AML-193 (cell line): ENCODE results near the gene HHATL.

ENCODE experiments used
- DNase-seq, 2 experiments: peaks; one replicate each; lab custom pipeline; 2025; lab: John Stamatoyannopoulos, UW

HHATL gene, protein sequence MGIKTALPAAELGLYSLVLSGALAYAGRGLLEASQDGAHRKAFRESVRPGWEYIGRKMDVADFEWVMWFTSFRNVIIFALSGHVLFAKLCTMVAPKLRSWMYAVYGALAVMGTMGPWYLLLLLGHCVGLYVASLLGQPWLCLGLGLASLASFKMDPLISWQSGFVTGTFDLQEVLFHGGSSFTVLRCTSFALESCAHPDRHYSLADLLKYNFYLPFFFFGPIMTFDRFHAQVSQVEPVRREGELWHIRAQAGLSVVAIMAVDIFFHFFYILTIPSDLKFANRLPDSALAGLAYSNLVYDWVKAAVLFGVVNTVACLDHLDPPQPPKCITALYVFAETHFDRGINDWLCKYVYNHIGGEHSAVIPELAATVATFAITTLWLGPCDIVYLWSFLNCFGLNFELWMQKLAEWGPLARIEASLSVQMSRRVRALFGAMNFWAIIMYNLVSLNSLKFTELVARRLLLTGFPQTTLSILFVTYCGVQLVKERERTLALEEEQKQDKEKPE

DNA sequence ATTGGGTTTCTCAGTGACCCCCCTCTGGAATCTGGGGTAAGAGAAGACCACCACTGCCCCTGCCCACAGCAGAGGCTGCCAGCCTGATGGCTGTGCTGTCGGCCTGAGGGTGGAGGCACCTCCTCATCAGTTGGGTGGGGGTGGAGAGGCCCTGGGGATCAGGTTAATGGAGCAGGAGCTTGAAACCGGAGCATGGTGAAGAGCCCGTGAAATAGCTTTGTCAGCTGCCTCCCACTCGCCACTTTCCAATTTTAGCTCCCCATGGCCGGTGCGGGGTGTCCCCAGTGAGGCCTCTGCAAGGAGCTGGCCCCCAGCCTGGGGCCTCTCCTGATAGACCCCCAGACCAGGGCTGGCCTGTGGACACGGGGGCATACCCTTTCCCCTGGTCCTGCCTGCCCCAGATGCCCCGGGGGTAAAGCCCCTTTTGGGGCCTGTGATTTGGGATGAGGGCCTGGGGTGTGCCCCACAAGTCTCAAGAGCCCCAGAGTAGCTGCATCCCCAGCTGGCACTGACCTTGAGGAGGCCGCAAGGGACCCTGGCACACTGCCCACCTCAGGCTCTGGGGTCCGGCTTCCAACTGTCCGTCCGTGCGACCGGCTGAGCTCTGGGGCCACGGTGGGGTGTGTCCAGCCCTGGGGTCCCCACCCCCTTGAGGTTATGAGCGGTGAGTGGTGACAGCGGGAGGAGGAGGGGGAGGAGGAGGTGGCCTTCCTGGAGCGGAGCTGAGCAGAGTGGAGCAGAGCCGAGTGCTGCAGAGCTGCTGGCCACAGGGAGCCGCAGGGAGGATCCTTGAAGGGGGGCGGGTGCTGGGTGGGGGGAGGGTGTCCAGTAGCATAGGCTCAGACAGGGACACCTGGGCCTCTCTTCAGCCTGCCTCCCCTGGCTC is at the start of gene HHATL:
TSS of gene HHATL (minus strand) at position 733 of the 886 bp plus-strand sequence. CDS start 1,972 bp downstream, outside the sequence.
- DNase-seq, result no peak

DNA sequence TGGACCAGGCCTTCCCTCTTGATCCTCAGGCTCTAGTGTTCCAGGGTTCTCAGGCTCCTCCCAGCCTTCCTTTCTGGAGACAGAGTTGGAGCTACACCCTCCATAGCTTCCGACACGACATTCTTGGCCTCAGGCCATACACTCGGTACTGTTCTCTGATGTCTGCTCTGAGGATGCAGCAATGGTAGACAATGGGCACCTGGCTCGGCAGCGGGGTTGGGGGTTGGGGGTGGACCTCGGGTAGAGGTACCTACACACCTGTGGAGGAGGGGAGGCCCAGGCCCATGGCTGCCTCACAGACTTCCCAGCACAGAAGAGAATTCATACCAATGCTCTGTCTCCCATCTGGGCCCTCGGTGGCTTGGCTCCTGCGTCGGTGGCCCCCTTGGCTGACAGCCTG is 49.0 kb upstream of the HHATL start:
- DNase-seq, result no peak

DNA sequence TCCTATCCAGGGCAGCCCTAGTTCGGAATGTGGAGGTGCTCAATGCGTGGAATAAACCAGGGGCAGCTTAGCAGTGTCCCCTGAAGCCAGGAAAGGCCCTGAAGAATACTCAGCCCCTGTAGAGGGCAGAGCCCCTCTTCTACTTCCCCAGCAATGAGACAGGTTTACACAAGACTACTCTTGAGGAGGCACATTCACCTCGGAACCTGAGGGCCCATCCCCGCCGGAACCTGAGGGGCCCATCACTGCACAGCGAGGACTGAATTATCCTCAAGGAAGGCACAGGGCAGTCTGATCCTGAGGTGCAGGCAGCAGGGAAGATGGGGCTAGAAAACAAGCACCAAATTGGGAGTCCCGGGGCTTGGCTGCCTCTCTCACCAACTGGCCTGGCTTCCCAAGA is 48.2 kb upstream of the HHATL start:
- DNase-seq, result no peak

DNA sequence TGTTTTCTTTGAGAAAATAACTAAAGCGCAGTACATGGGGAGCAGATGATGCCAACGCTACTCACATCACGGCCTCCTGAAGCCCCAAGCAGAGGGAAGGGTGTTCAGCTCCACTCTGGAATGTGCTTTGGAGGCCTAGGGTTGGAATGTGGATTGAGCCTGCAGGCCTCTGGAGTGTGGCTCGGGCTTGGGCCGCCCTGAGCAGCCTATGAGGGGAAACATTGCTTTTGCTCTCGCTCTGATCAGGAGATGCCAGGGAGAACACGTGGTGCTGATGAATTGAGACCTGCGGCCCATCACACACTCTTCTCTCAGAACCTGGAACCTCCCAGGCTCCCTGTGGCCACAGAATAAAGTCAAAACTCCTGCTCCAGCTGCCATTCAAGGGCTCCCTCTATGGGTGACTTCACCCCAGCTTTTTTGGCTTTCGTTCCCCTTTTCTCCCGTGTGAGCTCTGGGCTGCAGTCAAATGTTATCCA is 47.2 kb upstream of the HHATL start:
- peak; percentile 76 to 80 for DNase-seq

DNA sequence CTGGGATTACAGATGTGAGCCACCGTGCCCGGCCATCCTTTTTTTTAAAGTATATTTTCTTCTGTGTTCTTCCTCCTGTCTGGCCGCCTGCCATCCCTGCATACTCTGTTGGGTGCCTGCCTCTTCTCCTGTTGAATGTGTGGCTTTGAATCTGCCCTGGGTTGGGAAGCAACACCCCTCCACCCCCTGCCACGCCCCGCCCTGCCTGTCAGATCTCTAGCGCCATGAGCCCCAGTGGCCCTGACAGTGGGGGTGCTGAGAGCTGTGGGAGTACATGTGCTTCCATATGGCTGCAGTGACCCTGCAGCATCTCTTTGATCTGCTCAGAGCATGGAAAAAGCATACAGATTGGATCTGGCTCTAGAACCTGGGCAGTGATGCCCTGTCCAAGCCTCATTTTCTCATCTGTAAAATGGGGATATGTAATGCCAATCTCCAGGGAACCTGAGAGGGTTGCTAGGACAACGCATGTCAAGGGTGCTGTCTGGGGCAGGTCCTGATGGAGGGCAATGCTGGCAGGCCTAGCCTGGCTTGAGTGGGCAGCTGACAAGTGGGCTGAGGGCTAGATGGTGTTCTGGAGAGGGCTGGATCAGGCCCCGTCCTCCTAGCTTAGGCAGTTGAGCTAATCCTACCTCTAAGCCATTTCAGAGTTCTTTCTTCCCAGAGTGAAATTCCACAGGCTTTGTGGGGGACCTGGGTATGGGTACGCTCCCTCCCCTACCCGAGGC is 46.6 kb upstream of the HHATL start:
- no peak for DNase-seq

DNA sequence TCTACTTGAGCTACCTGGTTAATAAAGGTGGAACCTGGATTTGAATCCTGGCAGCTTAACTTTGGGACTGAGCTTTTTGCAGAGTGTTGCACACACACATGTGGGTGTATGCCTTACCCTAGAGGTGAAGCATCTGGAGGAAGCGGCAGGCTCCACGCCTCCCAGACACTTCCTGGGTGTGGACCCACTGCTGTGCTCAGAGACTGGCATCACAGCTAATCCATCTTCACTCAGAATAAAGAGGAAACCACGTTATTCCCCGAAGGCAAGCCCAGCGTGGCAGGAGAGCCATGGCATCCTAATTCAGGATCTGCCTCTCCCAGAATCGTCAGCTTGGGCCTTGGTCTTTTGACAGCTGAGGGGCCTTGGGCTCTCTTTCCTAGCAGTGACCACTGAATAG is 45.0 kb upstream of the HHATL start:
- DNase-seq, result no peak

DNA sequence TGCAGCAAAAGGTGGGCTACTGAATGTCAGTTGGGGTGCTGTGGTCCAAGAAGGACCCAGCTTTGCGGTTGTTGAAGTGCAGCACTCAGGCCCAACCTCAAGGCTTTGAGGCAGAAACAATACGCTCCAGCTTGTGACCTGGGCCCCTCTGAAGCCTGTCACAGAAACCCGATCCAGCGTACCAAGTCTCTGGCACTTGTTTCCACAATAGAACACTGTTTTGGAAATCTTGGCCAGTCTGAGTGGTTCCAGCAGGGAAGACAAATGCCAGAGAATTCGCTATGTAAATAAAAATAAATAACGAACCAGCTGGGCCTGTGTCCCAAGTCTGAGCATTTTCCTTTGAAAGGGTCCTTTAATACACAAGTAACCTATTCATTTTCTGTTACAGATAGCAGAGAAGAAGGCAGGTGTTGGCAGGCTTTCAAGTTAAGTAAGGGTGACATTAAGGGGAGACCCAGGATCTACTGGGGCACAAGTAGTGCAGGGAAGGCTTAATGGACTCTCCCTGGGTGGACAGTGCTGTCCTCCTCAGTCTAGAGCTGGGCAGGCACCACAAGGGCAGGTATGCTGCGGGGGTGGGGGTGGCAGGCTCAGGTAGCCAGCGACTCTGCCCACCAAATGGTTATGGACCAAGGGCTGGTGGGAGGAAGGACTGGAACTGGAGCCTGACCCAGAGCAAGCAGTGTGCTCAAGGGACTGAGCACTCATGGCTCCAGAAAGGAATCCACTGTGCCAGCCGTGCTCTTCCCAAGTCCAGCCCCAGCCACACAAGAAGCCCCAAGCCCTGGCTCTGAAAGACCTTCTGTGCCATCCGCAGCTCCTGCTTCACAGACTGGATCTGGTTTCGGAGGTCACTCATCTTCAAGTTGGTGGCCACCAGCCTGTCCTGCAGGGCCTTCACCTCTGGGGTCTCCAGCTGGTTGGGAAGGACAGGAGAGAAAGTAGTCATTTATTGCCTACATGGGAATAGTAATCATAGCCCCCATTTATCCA is 44.2 kb upstream of the HHATL start:
- no peak for DNase-seq

DNA sequence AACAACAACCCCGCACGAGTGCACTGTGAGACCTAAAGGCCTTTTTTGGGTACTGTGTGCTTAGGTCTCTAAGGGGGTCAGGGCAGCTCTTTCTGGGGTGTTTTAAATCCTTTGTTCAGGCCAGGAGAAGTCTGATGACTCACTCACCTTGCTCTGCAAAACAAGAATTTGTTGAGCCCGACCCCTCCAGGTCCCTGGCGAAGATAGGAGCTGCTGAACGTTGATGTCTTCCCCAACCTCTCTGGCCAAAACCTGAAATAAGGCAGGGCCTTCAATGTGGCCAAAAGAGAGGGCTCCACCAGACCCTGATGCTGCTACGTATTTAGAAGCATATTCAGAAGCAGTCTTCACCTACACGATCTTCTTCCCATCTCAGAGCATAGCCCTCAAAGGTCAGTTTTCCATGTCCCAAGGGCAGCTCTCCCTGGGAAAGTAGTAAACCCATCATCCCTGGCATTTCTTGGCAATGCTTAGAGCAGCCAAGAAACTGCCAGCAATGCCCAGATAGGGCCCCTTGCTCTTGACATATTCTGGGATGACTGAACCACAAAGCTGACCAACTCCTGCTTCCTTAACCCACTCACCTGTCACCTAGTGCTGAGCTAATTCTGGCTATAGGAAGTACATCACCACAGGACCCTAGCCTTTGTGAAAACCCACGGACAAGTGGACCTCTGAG is 43.3 kb upstream of the HHATL start:
- DNase-seq, result no peak

DNA sequence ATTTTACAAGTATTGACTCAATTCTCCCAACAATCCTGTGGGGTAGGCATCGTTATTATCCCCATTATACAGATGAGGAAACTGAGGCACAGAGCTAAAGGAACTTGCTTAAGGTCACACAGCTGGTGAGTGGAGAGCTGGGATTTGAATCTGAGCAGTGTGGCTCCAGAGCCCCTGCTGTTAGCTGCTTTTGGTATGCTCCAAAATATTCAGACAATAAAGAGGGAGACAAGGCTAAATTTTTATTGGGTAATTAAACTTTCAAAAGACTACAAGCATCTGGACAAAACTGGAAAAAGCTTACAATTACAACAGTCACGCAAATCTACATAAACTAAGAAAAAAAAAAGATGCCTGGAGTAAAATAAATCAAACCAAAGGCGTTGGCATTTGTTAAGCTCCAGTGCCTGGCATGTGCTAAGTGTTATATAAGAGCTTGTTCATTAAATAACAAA is 42.7 kb upstream of the HHATL start:
- no peak for DNase-seq

DNA sequence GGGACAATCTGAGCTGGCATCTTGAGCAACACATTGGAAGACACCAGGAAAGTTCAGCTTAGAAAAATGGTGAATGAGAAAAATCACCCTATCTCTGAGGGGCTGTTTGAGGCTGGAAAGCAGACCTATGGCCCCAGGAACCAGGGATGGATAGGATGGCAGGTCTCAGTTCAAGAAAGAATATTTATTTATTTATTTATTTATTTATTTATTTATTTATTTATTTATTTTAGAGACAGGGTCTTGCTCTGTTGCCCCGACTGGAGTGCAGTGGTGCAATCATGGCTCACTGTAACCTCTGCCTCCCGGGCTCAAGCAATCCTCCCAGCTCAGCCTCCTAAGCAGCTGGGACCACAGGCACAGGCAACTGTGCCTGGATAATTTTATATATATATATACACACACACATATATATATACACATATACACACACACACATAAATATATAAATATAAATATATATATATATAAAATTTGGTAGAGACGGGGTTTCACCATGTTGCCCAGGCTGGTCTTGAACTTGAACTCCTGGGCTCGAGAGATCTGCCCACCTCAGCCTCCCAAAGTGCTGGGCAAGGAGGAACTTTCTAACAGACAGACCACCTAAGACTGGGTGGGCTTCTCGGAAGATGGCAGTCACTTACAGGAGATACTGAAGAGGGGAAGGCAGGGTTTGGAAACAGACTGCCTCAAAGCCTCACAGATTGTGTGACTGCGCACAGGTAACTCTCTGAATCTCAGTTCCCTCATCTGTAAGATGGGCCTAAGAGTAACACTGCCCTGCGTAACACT is 40.8 kb upstream of the HHATL start:
- no peak for DNase-seq

DNA sequence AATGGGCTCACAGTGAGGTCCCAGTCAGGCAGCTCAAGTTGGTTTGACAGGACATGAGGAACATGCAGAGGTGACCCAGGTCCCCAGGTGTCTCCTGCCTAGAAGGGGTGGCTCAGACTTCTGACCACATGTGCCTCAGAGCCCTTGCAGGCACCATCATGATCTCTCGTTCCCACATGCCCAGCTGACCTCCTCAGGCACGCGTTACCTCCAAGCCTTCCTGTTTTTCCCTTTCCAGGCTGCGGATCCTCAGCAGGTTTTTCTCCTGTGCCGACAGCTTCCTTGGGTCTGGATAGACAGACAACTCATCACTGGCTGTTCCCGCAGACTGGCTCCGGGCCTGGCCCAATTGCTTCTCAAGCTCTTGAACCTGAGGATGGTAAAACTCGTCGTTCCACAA is 40.1 kb upstream of the HHATL start:
- no peak for DNase-seq

DNA sequence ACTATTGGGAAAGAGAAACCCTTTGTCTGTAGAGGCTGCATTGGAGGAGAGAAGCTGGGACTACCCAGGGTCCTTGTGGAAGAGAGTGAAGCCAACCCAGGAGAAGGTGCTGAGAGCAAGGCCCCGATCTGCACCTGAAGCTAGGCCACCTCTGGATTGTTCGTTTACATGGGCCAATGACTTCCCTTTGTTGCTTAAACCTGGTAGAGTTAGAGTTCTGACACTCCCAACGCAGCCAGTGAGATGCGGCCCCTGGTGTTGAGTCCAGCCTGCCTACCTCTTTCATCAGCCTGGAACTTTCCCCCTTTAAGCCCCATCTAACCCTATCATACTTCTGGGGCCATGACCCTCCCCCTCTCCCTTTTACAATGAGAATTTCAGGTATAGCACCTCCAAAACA is 39.7 kb upstream of the HHATL start:
- DNase-seq, result no peak

DNA sequence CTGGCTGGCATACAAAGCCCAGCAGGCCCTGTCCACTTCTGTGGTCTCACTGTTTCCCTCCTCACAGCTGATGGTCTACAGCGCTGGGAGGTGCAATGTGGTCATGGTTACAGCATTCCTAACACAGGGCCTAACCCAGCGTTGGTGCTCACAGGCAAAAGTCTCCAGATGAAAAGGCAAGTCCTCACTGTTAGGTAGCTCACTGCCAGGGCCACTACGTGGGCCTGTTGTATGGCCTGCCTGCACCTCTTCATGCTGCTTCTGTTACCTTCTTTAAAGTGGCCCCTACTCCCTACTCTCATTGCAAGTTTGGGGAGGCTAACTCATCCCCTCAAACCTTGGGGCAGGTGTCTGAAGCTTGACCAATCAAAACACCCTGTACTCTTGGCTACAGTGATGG is 39.2 kb upstream of the HHATL start:
- DNase-seq, result no peak

DNA sequence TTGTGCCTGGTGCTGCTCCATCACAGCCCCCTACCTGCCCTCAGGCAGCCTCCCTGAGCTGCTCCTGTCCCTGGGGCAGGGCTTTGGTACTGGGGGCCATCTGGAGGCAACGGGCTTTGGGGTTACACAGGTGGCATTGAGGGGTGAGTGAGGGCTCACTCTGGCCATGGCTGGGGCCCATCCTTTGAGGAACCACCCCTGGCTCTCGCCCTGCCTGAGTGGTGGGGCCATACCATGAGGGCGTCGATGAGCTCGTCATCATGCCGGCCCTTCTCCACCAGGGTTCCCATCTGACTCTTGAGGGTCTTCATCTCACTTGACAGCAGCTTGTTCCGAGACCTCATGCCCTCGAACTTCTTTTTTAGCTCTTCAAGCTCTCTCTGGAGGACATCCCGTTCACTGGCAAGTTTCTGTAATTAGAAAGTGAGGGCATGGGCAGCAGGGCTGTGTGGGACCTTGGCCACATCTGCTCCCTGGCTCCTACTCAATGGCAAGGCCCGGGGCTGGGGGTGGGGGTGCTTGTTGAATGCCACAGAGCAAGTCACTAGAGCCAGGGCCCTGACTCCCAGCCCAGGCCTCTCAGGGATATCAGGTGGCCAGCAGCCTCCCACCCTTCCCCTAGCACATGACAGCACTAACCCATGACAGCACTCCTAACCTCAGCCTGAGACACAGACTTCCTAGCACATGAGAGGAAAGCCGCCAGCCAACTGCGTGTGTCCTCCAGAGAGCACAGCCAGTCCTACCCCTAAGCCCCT is 37.0 kb upstream of the HHATL start:
- no peak for DNase-seq

DNA sequence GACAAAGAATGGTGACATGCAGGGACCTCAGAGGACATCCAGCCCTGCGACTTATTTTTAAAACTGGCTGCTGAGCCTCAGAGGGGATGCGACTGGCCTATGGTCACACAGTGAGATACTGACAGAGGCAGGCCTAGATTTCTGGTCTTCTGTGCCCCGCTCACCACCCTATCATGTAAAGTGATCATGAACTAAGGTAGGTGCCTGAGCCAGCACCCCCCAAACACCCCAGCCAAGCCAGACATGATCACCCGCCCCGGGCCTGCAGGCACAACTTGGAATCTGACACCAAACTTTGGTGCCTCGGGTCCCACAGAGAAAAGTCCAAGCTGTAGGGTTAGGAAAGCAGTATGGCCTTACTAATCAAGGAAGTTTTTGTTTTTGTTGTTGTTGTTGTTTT is 33.9 kb upstream of the HHATL start:
- no peak for DNase-seq

DNA sequence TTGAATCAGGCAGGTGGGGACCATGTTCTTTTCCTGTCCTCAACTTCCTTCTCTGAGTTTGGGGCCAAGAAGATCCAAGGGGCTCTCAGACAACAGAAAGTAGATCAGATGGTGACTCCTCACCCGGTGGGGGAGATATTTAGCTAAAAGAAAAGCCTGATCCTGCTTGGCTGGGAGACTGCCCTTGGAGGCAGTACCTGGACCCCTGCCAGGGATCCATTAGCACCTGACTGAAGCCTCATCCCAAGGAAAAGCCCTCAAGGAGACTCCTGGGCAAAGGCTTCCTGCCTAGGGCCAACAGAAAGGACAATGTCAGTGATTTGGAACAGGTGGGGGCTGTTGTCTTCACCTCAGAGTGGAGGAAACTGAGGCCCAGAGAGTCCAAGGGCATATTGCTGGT is 33.5 kb upstream of the HHATL start:
- no peak for DNase-seq

DNA sequence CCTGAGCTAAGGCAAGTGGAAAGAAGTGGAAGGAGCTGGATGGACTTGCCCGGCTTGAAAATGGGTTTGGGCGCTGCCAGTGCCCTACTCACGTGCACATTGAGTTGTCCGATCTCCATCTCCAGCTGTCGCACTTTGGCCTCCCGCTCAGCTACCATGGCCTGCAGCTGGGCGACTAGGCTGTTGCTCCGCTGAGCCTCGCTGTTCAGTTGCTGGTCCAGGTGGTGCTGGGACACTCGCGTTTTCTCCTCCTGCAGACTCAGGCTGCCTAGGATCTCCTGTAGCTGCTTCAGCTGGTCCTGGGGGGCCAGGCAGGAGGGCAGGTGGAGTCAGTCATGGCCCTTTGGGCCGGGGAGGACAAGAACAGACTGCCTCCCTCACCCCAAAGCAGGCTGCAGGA is 33.0 kb upstream of the HHATL start:
- no peak for DNase-seq

DNA sequence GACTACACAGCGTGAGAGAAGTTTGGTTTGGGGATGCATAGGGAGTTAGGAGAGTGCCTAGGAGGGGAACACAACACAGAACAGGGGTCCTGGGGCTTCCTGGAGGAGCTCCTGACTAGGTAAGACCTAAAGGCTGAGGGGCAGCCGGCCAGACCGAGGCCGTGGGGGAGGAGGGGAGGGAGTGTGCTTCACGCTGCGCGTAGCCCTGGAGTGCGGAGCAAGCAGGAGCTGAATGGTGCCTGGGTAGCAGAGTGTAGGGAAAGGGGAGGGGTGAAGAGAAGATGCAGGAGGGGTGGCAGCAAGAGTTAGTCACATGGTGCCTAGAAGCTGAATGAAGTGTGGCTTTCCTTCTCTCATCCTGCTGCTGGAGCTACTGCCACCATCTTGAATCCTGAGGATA is 32.4 kb upstream of the HHATL start:
- DNase-seq, result no peak
